K562 (cell line): ENCODE measurements around the gene CCNL1. TPM values are rescaled to one million over a fixed set of nuclear protein-coding genes. Genes with fewer than 3 reads are reported as not detected.

Source experiments
- CAMTA2 ChIP-seq: fragments of 250-450 bp; sonication (Bioruptor Pico); conservative IDR thresholded peaks from 2 replicates; pipeline ENCODE4 v1.5.1; 2022
- KLF10 ChIP-seq: fragments of 250-450 bp; sonication (Bioruptor Pico); IDR thresholded peaks from 2 replicates; pipeline ENCODE4 v1.6.1; 2021; ENCODE audit warnings: matching md5 sums
- MNT ChIP-seq, 2 experiments: fragments of 450-650 bp; conservative IDR thresholded peaks; 2 replicates each; pipeline ENCODE4 v1.6.1; 2017; ENCODE audit warnings: mild to moderate bottlenecking in 2 of 2, moderate library complexity in 2 of 2
- POLR2AphosphoS2 ChIP-seq: IDR thresholded peaks from 2 replicates; pipeline ENCODE4 v1.6.1; 2012; ENCODE audit warnings: low read length, improper control_type of control experiment
- POLR2AphosphoS5 ChIP-seq: IDR thresholded peaks from 2 replicates; pipeline ENCODE4 v1.6.1; 2011; ENCODE audit warnings: mild to moderate bottlenecking, low read depth, low read length, moderate library complexity; ENCODE audit not compliant: control insufficient read depth, insufficient read depth
- PTRF ChIP-seq: fragments of 450-650 bp; IDR thresholded peaks from 2 replicates; pipeline ENCODE4 v1.6.1; 2016; ENCODE audit warnings: mild to moderate bottlenecking, missing genetic modification characterization, missing compliant biosample characterization
- RBM34 ChIP-seq: fragments of 200-400 bp; formaldehyde crosslinking; IDR thresholded peaks from 2 replicates; pipeline ENCODE4 v1.6.1; 2018; ENCODE audit warnings: low read length, borderline replicate concordance; ENCODE audit not compliant: insufficient read depth
- RFX7 ChIP-seq: fragments of 250-450 bp; sonication (Bioruptor Pico); IDR thresholded peaks from 2 replicates; pipeline ENCODE4 v1.5.1; 2021; ENCODE audit warnings: mild to moderate bottlenecking
- SMAD1 ChIP-seq: fragments of 150-350 bp; IDR thresholded peaks from 2 replicates; pipeline ENCODE4 v1.6.1; 2014; ENCODE audit warnings: low read length, low read depth; ENCODE audit not compliant: partially characterized antibody
- ZNF23 ChIP-seq: fragments of 250-450 bp; sonication (Bioruptor Pico); IDR thresholded peaks from 2 replicates; pipeline ENCODE4 v1.4.0; 2020; ENCODE audit warnings: mild to moderate bottlenecking
- ZNF561 ChIP-seq: fragments of 450-650 bp; formaldehyde crosslinking; conservative IDR thresholded peaks from 2 replicates; pipeline ENCODE4 v1.4.0; 2020; ENCODE audit warnings: mild to moderate bottlenecking, moderate library complexity
- ZNF780A ChIP-seq: fragments of 250-450 bp; sonication (Bioruptor Pico); IDR thresholded peaks from 2 replicates; pipeline ENCODE4 v1.5.0; 2021; ENCODE audit warnings: mild to moderate bottlenecking
- ZNF785 ChIP-seq: fragments of 250-450 bp; sonication (Bioruptor Pico); IDR thresholded peaks from 2 replicates; pipeline ENCODE4 v1.4.0; 2020; ENCODE audit warnings: mild to moderate bottlenecking
- polyA plus RNA-seq, 8 experiments: library from polyadenylated mRNA; depleted of rRNA in 4 of 8; stranded (reverse) in 5 of 8; unstranded in 3 of 8; fragments of >200 nt; fragmentation: Nextera tagmentation in 2 of 8; fragmentation: Illumina TruSeq in 1 of 8; extraction: Ambion mirVana in 2 of 8; extraction: Trizol in 1 of 8; gene quantifications; 2 replicates each; pipeline versions ENCODE4 v1.2.1 to v1.2.3, GENCODE V29; 2011 to 2014; ENCODE audit warnings: inconsistent platforms in 1 of 8, missing spikeins in 1 of 8
- total RNA-seq, 7 experiments: library from RNA; depleted of rRNA in 6 of 7; stranded (reverse); fragments of >200 nt in 6 of 7; fragmentation: Illumina TruSeq in 2 of 7; extraction: Trizol in 2 of 7; gene quantifications; 2 replicates each; pipeline versions ENCODE4 v1.2.1 to v1.2.3, GENCODE V29; 2011 to 2021; ENCODE audit warnings: low replicate concordance in 1 of 7
- TF ChIP-seq, protein P1 (sequence below), 2 experiments: fragments of 450-650 bp; formaldehyde crosslinking in 1 of 2; IDR thresholded peaks; 2 replicates each; pipeline versions ENCODE4 v1.4.0 to v1.6.1; 2014 to 2020; ENCODE audit warnings: mild to moderate bottlenecking in 2 of 2, borderline replicate concordance in 1 of 2, low read depth in 1 of 2
- TF ChIP-seq, protein P2 (sequence below): sonication (generic); formaldehyde crosslinking; IDR thresholded peaks from 2 replicates; pipeline ENCODE4 v1.9.0; 2022; ENCODE audit warnings: mild to moderate bottlenecking, missing genetic modification reagents

CCNL1 gene
- total and polyA plus RNA-seq, 9 of the 15 experiments (the other 6 are each of a cell fraction or from before 2014, with no cell fraction given) = 16.1 to 186 (median 132) TPM

DNA sequence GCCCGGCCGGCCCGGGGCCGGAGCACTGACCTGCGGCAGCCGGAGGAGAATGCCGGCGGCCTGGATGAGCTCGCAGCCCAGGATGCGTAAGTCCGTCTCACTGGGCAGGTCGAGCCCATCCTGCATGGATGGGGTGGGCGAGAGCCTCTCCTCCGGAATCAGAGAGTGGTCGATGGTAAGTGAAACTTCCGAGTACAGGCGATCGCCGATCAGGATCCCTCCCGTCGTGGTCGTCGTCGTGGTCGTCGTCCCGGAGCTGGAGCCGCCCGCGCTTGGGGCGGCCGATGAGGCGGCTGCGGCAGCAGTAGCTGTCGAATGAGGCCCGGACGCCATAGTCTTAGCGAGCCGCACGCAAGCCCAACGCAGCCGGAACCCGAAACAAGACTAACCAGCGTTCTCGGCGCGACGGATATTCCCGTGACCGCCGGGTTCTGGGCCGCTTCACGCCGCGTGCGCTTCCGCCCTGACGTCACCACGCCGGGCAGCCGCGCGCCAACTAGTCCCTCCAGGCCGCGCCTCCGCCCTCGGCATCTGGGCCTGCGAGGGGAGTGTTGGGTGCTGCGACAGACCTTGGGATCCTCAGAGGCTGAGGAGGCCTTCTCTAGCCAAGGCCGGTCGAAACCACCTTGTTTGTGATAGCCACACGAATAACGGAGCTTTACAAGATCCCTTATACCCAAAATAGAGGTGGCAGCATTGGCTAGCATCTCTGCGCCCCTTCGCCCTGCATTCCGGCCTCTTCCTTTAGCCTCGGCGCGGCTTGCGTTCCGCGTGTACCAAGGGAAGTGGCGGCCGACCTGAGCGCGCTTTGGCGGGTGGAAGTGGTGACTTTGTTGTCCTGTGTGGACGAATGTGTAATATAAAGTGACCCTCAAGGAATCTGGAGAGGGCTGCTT lies at the start of gene CCNL1 (continued):
- TF ChIP-seq, protein P1, sequence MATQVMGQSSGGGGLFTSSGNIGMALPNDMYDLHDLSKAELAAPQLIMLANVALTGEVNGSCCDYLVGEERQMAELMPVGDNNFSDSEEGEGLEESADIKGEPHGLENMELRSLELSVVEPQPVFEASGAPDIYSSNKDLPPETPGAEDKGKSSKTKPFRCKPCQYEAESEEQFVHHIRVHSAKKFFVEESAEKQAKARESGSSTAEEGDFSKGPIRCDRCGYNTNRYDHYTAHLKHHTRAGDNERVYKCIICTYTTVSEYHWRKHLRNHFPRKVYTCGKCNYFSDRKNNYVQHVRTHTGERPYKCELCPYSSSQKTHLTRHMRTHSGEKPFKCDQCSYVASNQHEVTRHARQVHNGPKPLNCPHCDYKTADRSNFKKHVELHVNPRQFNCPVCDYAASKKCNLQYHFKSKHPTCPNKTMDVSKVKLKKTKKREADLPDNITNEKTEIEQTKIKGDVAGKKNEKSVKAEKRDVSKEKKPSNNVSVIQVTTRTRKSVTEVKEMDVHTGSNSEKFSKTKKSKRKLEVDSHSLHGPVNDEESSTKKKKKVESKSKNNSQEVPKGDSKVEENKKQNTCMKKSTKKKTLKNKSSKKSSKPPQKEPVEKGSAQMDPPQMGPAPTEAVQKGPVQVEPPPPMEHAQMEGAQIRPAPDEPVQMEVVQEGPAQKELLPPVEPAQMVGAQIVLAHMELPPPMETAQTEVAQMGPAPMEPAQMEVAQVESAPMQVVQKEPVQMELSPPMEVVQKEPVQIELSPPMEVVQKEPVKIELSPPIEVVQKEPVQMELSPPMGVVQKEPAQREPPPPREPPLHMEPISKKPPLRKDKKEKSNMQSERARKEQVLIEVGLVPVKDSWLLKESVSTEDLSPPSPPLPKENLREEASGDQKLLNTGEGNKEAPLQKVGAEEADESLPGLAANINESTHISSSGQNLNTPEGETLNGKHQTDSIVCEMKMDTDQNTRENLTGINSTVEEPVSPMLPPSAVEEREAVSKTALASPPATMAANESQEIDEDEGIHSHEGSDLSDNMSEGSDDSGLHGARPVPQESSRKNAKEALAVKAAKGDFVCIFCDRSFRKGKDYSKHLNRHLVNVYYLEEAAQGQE (IDR thresholded peaks at IDR 0.05; ENCODE audit: borderline replicate concordance) = peak; percentile 80
- TF ChIP-seq, protein P1 (CRISPR knock-in tag; IDR thresholded peaks at IDR 0.05; ENCODE audit: low read depth) = peak; percentile 75; the same call in 1 of the 2 replicates
- TF ChIP-seq POLR2AphosphoS5 = peak; percentile 97
- peak; percentile 89 to 93 for TF ChIP-seq MNT (conservative IDR thresholded peaks at IDR 0.05)
- no peak for TF ChIP-seq RFX7
- TF ChIP-seq SMAD1 = peak; percentile 88
- TF ChIP-seq ZNF23 = no peak
- no peak for TF ChIP-seq RBM34
- no peak for TF ChIP-seq PTRF
- no peak for TF ChIP-seq KLF10 (CRISPR knock-in tag)
- TF ChIP-seq ZNF785 = no peak
- TF ChIP-seq, protein P2, sequence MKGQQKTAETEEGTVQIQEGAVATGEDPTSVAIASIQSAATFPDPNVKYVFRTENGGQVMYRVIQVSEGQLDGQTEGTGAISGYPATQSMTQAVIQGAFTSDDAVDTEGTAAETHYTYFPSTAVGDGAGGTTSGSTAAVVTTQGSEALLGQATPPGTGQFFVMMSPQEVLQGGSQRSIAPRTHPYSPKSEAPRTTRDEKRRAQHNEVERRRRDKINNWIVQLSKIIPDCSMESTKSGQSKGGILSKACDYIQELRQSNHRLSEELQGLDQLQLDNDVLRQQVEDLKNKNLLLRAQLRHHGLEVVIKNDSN (CRISPR knock-in tag) = peak; percentile 78
- no peak for TF ChIP-seq ZNF561
- no peak for TF ChIP-seq ZNF780A (CRISPR knock-in tag)
- TF ChIP-seq POLR2AphosphoS2 = peak; percentile 87
- 0 out of 2 replicates have a peak, but pooled peaks have one; percentile 79 for TF ChIP-seq CAMTA2 (CRISPR knock-in tag)
